ENCODE results near the gene OR8B2. TPM values are rescaled to one million over a fixed set of nuclear protein-coding genes. Genes with fewer than 3 reads are reported as not detected.

Gene OR8B2
- total RNA-seq, 1 experiment from 2014 or later, result not detected

- BruUV-seq (replicated peaks), result no TSS peak
- POLR2A ChIA-PET, result no interaction called here
These were observed 36.7 kb upstream of the OR8B2 start for GRCh38 chr11:124421043-124421442.

GRCh38 chr11:124415356-124415923 lies 31.1 kb upstream of the OR8B2 start:
- H3K27me3 ChIP-seq (replicated peaks; ENCODE audit: control insufficient read depth, insufficient read depth, low read length), result no peaks in the 10 kb centered on the region; the same call in 1 of the 2 replicates
- Mint-ChIP-seq H3K36me3 (ENCODE audit: insufficient read depth, unreplicated experiment) (no peaks in the 10 kb centered on the region), H3K9me3 (ENCODE audit: unreplicated experiment) (no peaks in the 10 kb centered on the region), H3K4me3 (ENCODE audit: unreplicated experiment) (no peak overlapping the region), H3K4me1 (ENCODE audit: low read depth, unreplicated experiment) (peaks cover 1% of the 10 kb centered on the region), H3K27me3 (ENCODE audit: insufficient read depth, unreplicated experiment) (peaks cover 11% of the 10 kb centered on the region), H3K27ac (ENCODE audit: unreplicated experiment) (no peak overlapping the region)
- peaks cover 4% of the 10 kb centered on the region for H3K4me1 ChIP-seq
- ChIA-PET POLR2A (no interaction called here), CTCF (no interaction called here)
- no peaks in the 10 kb centered on the region for H3K9me3 ChIP-seq
- peak; percentile 60 to 62 for TF ChIP-seq CTCF (IDR thresholded peaks at IDR 0.05; ENCODE audit: insufficient read depth in 1 of 2, low read depth in 1 of 2, low read length in 1 of 2, severe bottlenecking in 1 of 2, unreplicated experiment in 1 of 2)
- BruUV-seq (replicated peaks), result no TSS peak
- intact Hi-C loops (cut with micrococcal nuclease; ENCODE audit: unreplicated experiment), result loop anchor here (1.0 kb wide), 1 partner anchor 171 kb away; no protein-coding TSS in a partner anchor
- no peaks in the 10 kb centered on the region for H3K36me3 ChIP-seq (ENCODE audit: control insufficient read depth, insufficient read depth, low read length)
- no peak overlapping the region for H3K4me3 ChIP-seq (ENCODE audit: low read depth, low read length)
- no peak for DNase-seq

More at GRCh38 chr11:124421043-124421442, 36.7 kb upstream of the OR8B2 start:
- Histone ChIP-seq H3K36me3 (ENCODE audit: control insufficient read depth, insufficient read depth, low read length) (no peaks in the 10 kb centered on the region), H3K4me1 (no peaks in the 10 kb centered on the region), H3K9me3 (no peaks in the 10 kb centered on the region), H3K4me3 (ENCODE audit: low read depth, low read length) (no peak overlapping the region), H3K27me3 (replicated peaks; ENCODE audit: control insufficient read depth, insufficient read depth, low read length) (no peaks in the 10 kb centered on the region; the same call in 1 of the 2 replicates)
- H3K9me3 Mint-ChIP-seq (ENCODE audit: unreplicated experiment), result no peaks in the 10 kb centered on the region
- no peak overlapping the region for H3K27ac Mint-ChIP-seq (ENCODE audit: unreplicated experiment)
- DNase-seq, result no peak
- H3K4me1 Mint-ChIP-seq (ENCODE audit: low read depth, unreplicated experiment), result no peaks in the 10 kb centered on the region
- intact Hi-C loops (cut with micrococcal nuclease; ENCODE audit: unreplicated experiment), result no loop called here
- peaks cover 22% of the 10 kb centered on the region for H3K27me3 Mint-ChIP-seq (ENCODE audit: insufficient read depth, unreplicated experiment)
- H3K4me3 Mint-ChIP-seq (ENCODE audit: unreplicated experiment), result no peak overlapping the region
- no peaks in the 10 kb centered on the region for H3K36me3 Mint-ChIP-seq (ENCODE audit: insufficient read depth, unreplicated experiment)
- no peak for TF ChIP-seq CTCF (IDR thresholded peaks at IDR 0.05; ENCODE audit: insufficient read depth in 1 of 2, low read depth in 1 of 2, low read length in 1 of 2, severe bottlenecking in 1 of 2, unreplicated experiment in 1 of 2)
- CTCF ChIA-PET, result no interaction called here

- POLR2A ChIA-PET, result no interaction called here
These were observed 25.6 kb upstream of the OR8B2 start for GRCh38 chr11:124409906-124410305.

More at GRCh38 chr11:124409906-124410305, 25.6 kb upstream of the OR8B2 start:
- intact Hi-C loops (cut with micrococcal nuclease; ENCODE audit: unreplicated experiment), result loop anchor here (10.0 kb wide), 1 partner anchor 335 kb away; no protein-coding TSS in a partner anchor
- Mint-ChIP-seq H3K27ac (ENCODE audit: unreplicated experiment) (no peak overlapping the region), H3K4me3 (ENCODE audit: unreplicated experiment) (peak overlapping the region; percentile 23), H3K4me1 (ENCODE audit: low read depth, unreplicated experiment) (peaks cover 12% of the 10 kb centered on the region), H3K9me3 (ENCODE audit: unreplicated experiment) (no peaks in the 10 kb centered on the region), H3K27me3 (ENCODE audit: insufficient read depth, unreplicated experiment) (peaks cover 12% of the 10 kb centered on the region), H3K36me3 (ENCODE audit: insufficient read depth, unreplicated experiment) (no peaks in the 10 kb centered on the region)
- H3K4me3 ChIP-seq (ENCODE audit: low read depth, low read length), result no peak overlapping the region
- peaks cover 19% of the 10 kb centered on the region for H3K4me1 ChIP-seq
- TF ChIP-seq CTCF (IDR thresholded peaks at IDR 0.05; ENCODE audit: insufficient read depth in 1 of 2, low read depth in 1 of 2, low read length in 1 of 2, severe bottlenecking in 1 of 2, unreplicated experiment in 1 of 2), result no peak
- CTCF ChIA-PET, result interaction anchor here (0.6 to 1.2 kb wide), 2 partner anchors 152 to 338 kb away, joined by 3 read pairs; no protein-coding TSS in a partner anchor
- H3K36me3 ChIP-seq (ENCODE audit: control insufficient read depth, insufficient read depth, low read length), result no peaks in the 10 kb centered on the region
- H3K27me3 ChIP-seq (replicated peaks; ENCODE audit: control insufficient read depth, insufficient read depth, low read length), result no peaks in the 10 kb centered on the region
- no peak for DNase-seq
- no TSS peak for BruUV-seq (replicated peaks)
- no peaks in the 10 kb centered on the region for H3K9me3 ChIP-seq

Data from Caco-2 (cell line).